Nephron (organoid): Measurements from ENCODE around the gene FHL1.

Source experiments
- H3K27ac Mint-ChIP-seq, 3 experiments: 2 replicates each; pipeline ENCODE4 v1.8.0; 2020; ENCODE audit warnings: mixed read lengths in 3 of 3, mild to moderate bottlenecking in 2 of 3, moderate library complexity in 1 of 3
- H3K27me3 Mint-ChIP-seq: 2 replicates; pipeline ENCODE4 v1.8.0; 2021; ENCODE audit warnings: low read depth, mild to moderate bottlenecking, moderate library complexity, mixed read lengths
- H3K36me3 Mint-ChIP-seq: 2 replicates; pipeline ENCODE4 v1.8.0; 2020; ENCODE audit warnings: low read depth, mixed read lengths
- H3K4me1 Mint-ChIP-seq: 2 replicates; pipeline ENCODE4 v1.8.0; 2020; ENCODE audit warnings: mixed read lengths
- H3K4me3 Mint-ChIP-seq, 3 experiments: 2 replicates each; pipeline ENCODE4 v1.8.0; 2020; ENCODE audit warnings: mild to moderate bottlenecking in 3 of 3, mixed read lengths in 3 of 3, moderate library complexity in 2 of 3
- H3K9me3 Mint-ChIP-seq: 2 replicates; pipeline ENCODE4 v1.8.0; 2020; ENCODE audit warnings: mixed read lengths
- TF ChIP-seq, protein P1 (sequence below), 3 experiments: fragments of 200-600 bp; sonication (generic); IDR thresholded peaks; one replicate each; pipeline ENCODE4 v1.5.0; 2021; ENCODE audit warnings: antibody characterized with exemption in 3 of 3; ENCODE audit not compliant: unreplicated experiment in 3 of 3

FHL1 gene

DNA sequence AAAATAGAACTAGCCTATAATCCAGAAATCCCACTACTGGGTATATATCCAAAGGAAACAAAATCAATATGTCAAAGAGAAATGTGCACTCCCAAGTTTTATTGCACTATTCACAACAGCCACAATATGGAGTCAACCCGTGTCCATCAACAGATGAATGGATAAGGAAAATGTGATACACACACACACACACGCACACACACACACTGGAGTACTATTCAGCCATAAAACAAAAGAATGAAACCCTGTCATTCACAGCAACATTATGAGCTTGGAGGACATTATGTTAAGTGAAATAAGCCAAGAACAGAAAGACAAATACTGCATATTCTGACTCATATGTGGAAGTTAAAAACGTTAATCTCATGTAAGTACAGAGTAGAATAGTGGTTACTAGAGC, 5.8 kb upstream of the FHL1 start:
- H3K4me1 Mint-ChIP-seq: no peaks in the 10 kb centered on the region
- H3K9me3 Mint-ChIP-seq: peaks cover 37% of the 10 kb centered on the region
- H3K27me3 Mint-ChIP-seq: peaks cover 8% of the 10 kb centered on the region

DNA sequence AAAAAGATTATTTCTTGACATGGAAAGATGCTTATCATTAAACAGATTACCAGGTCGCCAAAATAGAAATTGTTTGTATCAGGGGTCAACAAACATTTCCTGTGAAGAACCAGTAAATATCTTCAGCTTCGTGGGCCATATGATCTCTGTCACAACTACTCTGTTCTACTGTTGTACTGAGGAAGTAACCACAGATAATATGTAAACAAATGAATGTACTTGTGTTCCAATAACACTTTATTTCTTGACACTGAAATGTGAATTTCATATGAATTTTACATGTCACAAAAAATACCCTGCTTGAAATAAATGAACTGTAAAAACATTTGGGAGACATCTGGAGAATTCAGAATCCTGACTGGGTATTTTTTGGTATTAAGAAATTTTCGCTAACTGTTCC, 4.7 kb upstream of the FHL1 start:
- peaks cover 28% of the 10 kb centered on the region for H3K9me3 Mint-ChIP-seq
- no peaks in the 10 kb centered on the region for H3K36me3 Mint-ChIP-seq
- H3K27me3 Mint-ChIP-seq: peaks cover 9% of the 10 kb centered on the region
- no peaks in the 10 kb centered on the region for H3K4me1 Mint-ChIP-seq
- TF ChIP-seq, protein P1, sequence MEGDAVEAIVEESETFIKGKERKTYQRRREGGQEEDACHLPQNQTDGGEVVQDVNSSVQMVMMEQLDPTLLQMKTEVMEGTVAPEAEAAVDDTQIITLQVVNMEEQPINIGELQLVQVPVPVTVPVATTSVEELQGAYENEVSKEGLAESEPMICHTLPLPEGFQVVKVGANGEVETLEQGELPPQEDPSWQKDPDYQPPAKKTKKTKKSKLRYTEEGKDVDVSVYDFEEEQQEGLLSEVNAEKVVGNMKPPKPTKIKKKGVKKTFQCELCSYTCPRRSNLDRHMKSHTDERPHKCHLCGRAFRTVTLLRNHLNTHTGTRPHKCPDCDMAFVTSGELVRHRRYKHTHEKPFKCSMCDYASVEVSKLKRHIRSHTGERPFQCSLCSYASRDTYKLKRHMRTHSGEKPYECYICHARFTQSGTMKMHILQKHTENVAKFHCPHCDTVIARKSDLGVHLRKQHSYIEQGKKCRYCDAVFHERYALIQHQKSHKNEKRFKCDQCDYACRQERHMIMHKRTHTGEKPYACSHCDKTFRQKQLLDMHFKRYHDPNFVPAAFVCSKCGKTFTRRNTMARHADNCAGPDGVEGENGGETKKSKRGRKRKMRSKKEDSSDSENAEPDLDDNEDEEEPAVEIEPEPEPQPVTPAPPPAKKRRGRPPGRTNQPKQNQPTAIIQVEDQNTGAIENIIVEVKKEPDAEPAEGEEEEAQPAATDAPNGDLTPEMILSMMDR (IDR thresholded peaks at IDR 0.05; ENCODE audit: unreplicated experiment in 3 of 3): no peak
- H3K4me3 Mint-ChIP-seq: no peak overlapping the region
- no peak overlapping the region for H3K27ac Mint-ChIP-seq

More for the DNA sequence above, 5.8 kb upstream of the FHL1 start:
- no peak overlapping the region for H3K27ac Mint-ChIP-seq
- TF ChIP-seq, protein P1 (IDR thresholded peaks at IDR 0.05; ENCODE audit: unreplicated experiment in 3 of 3): no peak
- no peak overlapping the region for H3K4me3 Mint-ChIP-seq
- H3K36me3 Mint-ChIP-seq: no peaks in the 10 kb centered on the region

DNA sequence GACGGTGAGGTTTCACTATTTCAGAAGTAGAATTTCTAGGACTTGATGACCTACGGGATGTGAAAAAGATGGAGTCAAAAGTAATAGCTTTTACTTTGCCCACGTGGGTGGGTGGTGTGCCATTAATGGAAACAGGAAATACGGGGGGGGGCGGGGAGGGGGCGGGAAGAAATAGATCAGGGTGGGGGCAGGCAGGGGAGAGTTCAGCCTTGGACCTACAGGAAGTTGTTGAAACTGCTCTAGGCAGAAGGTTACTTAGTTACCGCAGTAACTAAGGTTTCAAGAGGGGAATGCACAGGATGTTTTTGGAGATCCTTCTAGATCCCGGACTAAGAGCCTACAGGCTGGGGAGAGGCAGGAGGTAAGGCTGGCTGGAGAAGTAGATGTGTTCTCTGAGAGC, 3.6 kb upstream of the FHL1 start:
- H3K9me3 Mint-ChIP-seq: peaks cover 30% of the 10 kb centered on the region
- no peak overlapping the region for H3K27ac Mint-ChIP-seq
- peak overlapping the region; percentile 33 to 44 (median 34) for H3K4me3 Mint-ChIP-seq
- H3K4me1 Mint-ChIP-seq: peaks cover 4% of the 10 kb centered on the region
- TF ChIP-seq, protein P1 (IDR thresholded peaks at IDR 0.05; ENCODE audit: unreplicated experiment in 3 of 3): no peak
- no peaks in the 10 kb centered on the region for H3K36me3 Mint-ChIP-seq
- H3K27me3 Mint-ChIP-seq: peaks cover 9% of the 10 kb centered on the region

DNA sequence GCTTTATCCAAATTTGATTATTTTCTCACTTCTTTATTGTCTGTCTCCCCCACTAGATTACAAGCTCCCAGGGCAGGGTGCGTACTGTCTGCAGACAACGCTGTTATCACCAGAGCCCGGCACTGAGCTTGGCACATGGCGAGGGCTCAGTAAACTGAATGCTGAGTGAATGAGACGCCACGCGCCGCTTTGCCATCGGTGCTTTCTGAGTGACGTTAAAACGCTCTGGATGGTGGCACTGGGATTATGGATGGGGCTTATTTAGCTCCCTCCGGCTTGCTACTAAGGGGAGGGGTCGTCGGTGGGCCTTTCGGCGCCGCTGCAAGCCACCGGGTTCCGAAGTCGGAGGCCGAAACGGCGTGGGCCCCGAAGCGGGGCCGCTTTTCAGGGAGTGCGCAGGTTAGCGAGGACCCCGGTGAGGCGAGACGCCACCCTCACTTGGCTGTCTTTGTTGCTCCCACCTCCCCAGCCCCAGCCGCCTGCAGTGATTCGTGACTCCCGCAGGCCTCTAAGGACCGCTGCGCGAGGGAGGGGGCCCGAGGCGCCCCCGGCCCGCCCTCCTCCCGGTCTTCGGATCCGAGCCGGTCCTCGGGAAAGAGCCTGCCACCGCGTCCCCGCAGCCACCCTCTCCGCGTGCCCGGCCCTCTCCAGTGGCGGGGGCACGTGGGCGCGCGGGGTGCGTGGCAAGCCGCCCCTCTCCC, 569 bp upstream of the FHL1 start:
- peak overlapping the region in 2 of 3 experiments; percentile 65 to 70 for H3K27ac Mint-ChIP-seq
- H3K4me1 Mint-ChIP-seq: peaks cover 15% of the 10 kb centered on the region
- peaks cover 9% of the 10 kb centered on the region for H3K27me3 Mint-ChIP-seq
- no peaks in the 10 kb centered on the region for H3K36me3 Mint-ChIP-seq
- peaks cover 29% of the 10 kb centered on the region for H3K9me3 Mint-ChIP-seq
- H3K4me3 Mint-ChIP-seq: peak overlapping the region; percentile 84 to 89 (median 84)
- TF ChIP-seq, protein P1 (IDR thresholded peaks at IDR 0.05; ENCODE audit: unreplicated experiment in 3 of 3): no peak

DNA sequence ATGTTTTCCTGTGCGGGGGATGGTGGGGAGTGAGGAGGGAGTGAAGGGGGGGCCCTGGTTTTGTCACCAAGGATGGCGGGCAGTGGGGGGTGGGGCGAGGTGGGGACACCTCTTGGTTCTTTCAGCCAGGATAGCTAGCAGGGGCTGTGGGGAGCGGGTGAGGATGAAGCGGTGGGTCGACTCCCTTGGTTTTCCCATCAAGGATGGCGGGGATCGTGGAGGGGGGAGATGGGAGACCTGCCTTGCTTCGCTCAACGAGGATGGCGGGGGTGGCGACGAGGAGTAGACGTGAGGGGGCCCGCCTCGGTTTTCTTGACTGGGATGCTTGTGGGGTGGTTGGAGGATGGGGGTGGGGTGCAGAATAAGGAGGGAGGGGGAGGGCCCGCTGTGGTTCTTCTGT, 643 bp downstream of the FHL1 start:
- H3K9me3 Mint-ChIP-seq: peaks cover 24% of the 10 kb centered on the region
- H3K27ac Mint-ChIP-seq: peak overlapping the region in 2 of 3 experiments; percentile 83 to 88
- TF ChIP-seq, protein P1 (IDR thresholded peaks at IDR 0.05; ENCODE audit: unreplicated experiment in 3 of 3): no peak
- H3K36me3 Mint-ChIP-seq: no peaks in the 10 kb centered on the region
- peak overlapping the region; percentile 83 to 92 (median 91) for H3K4me3 Mint-ChIP-seq
- H3K27me3 Mint-ChIP-seq: peaks cover 9% of the 10 kb centered on the region
- peaks cover 15% of the 10 kb centered on the region for H3K4me1 Mint-ChIP-seq

DNA sequence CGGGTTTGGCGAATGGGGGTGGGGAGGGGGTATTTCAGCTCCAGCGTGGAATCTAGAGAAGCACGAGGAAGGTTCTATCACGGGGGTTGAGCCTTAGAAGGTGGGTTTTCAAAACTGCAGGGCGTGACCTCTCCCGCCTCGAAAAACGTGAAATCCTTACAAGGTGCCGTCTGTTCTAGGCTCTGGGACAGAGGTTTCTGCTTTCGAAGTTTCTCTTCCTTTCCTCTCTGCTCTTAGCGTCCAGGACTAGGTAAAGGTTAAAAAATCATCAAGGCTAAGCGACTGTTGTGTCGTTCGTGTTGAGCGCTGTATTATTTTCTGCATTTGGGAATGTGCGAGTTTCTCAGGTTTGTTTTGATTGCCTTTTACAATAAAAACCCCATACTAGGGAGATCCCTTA, 1.1 kb downstream of the FHL1 start:
- Mint-ChIP-seq H3K27ac (peak overlapping the region; percentile 24 to 88 (median 83)), H3K36me3 (no peaks in the 10 kb centered on the region), H3K4me3 (peak overlapping the region; percentile 83 to 92 (median 91)), H3K4me1 (peaks cover 15% of the 10 kb centered on the region), H3K27me3 (peaks cover 9% of the 10 kb centered on the region), H3K9me3 (peaks cover 23% of the 10 kb centered on the region)
- TF ChIP-seq, protein P1 (IDR thresholded peaks at IDR 0.05; ENCODE audit: unreplicated experiment in 3 of 3): no peak
